Inflammatory macrophage treated with lipopolysaccharide for 1 hour (primary cell): ENCODE data around the gene PPP1R16B.
"Not testable (repeated sequence)": the region's sequence is repeated elsewhere in the genome, so short reads cannot be mapped to it uniquely, and the experiment has no call there.

Experiments used
- DNase-seq, 2 donors: peaks; one replicate each; pipeline ENCODE4 v3.0.0-alpha.2; 2020 to 2022

Gene PPP1R16B

DNA sequence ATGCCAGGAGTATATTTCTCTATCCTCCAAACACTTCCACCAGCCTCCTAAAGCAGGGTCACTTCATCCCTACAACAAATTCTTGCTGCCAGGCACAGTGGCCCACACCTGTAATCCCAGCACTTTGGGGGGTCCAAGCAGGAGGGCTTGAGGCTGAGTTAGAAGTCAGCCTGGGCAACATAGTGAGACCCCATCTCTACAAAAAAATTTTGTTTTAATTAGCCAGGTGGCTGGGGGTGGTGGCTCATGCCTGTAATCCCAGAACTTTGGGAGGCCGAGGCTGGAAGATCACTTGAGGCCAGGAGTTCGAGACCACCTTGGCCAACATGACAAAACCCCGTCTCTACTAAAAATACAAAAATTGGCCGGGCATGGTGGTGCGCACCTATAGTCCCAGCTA is 11.4 kb upstream of the PPP1R16B start:
- not testable (repeated sequence) for DNase-seq

DNA sequence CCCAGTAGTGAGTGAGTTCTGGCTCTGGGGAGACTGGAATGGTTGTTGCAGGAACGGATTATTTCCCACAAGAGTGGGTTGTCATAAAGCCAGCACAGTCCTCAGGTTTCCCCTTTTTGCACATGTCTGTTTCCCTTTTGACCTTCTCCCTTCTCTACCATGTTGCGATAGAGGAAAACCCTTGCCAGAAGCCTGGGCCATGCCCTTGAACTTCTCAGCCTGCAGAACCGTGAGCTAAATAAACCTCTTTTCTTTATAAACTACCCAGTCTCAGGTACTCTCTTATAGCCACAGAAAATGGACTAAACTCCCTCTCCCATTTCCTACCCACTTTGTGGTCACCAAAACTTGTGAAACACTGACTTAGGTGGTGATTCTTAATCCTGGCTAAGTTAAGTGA is 7.2 kb upstream of the PPP1R16B start:
- DNase-seq: peak in 1 of 2 donors; percentile 46

DNA sequence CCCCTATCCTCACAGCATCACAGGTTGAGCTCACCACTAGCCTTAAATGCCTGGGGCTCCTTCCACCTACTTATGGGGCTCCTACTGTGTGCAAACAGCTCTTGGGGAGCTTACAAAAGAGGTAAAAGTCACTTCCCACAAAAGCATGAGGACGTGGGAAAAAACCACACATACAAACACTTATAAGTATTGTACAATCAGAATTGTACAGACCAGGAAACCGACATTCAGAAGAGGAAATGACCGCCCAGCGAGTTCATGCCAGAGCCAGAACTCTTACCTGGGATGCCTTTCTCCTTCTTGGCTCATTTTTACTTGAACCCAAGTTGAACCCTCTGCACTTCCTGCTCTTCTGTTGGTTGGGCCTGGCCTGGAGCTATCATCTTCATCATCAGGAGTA is 6.3 kb upstream of the PPP1R16B start:
- DNase-seq: peak; percentile 28 to 61

DNA sequence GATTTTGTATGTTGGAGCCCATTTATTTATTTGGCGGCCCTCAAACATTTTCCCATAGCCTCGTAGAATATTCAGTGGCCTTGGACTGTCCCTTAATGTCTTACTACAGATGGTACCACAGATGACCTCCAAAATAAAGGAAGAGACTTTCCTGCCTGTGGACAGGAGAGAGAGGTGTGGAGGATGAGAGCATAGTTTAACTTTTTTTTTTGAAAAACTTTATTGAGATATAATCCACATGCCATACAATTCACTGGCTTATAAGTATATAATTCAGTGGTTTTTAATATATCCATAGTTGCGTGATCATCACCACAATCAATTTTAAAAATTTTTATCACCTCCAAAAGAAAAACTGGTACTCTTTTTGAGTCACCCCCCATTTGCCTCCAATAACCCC is 4.6 kb upstream of the PPP1R16B start:
- DNase-seq: no peak

DNA sequence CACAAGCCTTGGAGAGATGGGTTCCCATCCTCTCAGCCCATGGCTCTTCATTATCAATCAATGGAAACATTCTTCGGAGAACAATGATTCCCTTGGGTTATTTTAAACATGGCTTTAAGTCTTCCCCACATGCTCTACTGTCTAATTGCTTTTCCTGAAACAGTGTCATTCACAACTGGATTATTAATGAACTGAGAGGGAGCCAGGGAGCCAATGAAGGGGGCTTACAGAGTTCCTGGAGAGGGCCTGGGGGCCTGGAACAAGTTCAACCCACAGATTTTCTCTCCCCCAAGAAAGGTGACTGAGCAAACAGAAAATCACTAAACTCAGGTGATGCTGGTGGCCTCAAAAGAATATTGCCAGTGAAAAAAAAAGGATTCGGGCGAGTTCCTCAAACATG is 1.3 kb upstream of the PPP1R16B start:
- no peak for DNase-seq

- DNase-seq: no peak
Measured at GRCh38 chr20:38804682-38805501, 605 bp upstream of the PPP1R16B start.

DNA sequence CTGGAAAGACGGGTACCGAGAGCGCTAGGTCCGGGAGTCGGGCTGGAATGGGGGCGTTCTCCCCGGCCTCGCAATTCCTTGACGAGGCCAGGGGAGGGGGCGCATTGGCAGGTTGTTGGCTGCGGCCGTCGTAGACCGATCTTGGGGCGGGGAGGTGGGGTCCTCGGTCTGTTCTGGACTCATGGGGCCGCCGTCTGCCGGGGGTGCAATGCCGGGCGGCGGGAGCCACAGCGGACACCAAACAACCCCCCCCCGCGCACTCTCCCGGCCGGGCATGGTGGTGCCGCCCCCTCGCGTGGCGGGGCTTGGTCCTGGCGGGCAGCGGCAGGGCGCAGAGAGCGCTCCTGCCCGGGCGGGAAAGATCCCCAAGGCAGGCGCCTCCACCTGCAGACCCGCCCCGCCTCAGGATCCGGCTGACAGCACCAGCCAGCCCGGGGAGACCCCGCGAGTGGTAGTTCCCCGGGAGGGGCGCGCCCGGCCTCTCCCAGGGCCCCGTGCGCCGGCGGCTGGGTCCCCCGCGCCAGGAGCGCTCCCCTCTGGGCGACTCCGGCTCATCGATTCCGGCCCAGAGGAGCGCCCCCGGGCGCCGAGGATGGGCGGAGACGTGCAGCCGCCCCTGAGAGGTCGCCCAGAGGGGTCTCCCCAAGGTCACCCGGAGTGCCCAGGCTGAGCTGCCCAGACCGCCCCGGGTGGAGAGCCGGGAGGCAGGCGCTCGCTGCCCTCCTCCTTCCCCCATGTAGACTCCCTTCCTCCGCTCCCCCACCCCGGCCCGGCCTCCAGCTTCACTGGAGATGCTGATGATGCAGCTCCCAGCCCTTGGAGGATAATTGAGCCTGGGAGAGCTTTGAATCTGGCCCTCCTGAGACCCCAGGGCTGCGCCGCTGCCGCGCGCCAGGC is 709 bp downstream of the PPP1R16B start:
- no peak for DNase-seq

GRCh38 chr20:38806855-38807655 is 1.6 kb downstream of the PPP1R16B start:
- DNase-seq: no peak

- DNase-seq: no peak
Measured at GRCh38 chr20:38809942-38810341, 4.4 kb downstream of the PPP1R16B start.

GRCh38 chr20:38810926-38811630 is 5.6 kb downstream of the PPP1R16B start:
- peak; percentile 13 to 35 for DNase-seq

- DNase-seq: no peak
Measured at GRCh38 chr20:38811769-38812168, 6.3 kb downstream of the PPP1R16B start.

DNA sequence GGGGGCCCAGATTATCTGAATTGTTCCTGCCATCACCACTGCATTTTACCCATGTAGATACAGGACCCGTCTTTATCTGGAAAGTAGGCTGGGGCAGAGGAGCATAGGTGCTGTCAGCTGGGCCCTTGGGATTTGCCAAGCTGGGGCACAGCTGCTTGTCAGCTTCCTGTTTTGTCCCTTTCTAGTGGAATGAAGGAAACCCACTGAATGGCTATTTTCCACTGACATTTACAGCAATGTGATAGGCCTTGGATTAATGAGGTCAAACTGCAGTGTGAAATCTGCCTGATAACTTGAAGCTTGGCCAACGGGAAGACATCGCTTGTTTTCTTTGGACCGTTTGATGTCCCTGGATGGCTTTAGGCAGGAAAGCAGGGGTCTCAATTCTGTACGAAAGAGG is 6.7 kb downstream of the PPP1R16B start:
- no peak for DNase-seq

DNA sequence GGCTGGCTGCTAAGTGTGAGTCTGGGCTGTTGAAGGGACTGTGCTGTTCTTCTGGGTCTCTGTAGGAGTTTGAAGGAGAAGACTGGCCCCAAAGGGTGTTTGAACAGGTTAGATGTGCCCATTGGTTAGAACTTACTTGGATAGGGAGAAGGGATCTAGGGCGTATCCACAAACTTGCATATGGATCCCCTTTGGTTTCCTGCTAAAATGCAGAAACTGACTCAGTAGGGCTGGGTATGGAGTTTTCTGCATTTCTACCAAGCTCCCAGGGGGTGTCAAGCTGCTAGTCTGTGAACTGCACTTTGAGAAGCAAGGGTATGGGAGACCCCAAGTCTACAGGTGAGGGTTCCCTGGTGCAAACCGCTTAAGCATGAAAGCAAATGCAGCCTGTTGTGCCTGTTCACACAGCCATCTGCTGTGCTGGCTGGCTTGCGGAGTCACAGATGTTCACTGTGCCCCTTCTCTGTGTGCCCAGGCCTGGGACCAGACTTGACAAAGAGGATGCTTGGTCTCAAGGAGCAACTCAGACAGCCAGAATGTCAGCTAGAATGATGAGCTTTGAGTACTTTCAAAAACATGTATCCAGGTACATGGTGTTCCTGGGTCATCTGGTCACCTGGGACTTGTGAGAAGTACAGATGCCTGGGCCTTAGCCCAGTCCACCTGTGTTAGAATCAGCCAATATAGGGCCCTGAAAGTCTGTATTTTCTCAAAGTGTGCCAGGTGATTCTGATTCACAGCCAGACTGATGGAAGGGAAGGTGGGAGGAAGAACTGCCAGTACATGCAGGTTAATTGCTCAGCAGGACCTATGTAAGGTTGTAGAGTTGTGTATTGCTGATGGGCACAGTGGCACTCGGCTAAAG is 7.4 kb downstream of the PPP1R16B start:
- no peak for DNase-seq

- not testable (repeated sequence) for DNase-seq
Measured at GRCh38 chr20:38813574-38813962, 8.1 kb downstream of the PPP1R16B start.

GRCh38 chr20:38815446-38815845 is 9.9 kb downstream of the PPP1R16B start:
- no peak for DNase-seq

DNA sequence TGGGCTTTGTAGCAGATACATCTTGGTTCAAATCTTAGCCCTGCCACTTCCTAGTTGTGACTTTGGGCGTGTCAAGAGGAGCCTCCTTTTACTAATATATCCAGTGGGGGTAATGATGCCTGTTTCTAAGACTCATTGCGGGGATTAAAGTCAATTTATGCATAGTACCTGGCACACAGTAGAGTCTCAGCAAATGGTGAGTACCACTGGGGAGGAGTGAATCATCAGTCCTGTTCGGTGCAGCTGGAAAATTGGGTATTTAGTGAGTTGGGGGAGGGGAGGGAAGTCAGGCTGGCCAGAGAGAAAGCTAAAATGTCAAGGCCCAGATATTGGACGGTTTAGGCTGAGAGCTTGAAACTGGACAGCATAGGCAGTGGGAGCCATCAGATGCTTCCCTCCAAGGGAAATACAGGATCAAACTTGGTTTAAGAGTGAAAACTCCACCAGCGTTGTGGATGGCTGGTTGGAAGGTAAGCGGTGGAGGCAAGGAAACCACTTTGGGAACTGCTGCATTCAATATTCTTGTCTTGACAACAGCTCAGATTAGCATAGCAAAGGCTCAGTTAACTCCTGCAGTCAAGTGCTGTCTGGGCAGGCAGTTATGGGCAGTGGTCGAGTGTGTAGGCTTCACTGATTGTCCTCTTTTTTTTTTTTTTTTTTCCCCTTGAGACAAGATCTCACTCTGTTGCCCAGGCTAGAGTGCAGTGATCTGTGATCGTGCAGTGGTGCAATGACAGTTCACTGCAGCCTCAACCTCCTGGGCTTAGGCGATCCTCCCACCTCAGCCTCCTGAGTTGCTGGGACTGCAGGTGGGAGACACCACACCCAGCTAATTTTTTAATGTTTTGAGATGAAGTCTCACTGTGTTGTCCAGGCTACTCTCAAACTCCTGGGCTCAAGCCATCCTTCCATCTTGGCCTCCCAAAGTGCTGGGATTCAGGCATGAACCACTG is 12.9 kb downstream of the PPP1R16B start:
- DNase-seq: no peak

DNA sequence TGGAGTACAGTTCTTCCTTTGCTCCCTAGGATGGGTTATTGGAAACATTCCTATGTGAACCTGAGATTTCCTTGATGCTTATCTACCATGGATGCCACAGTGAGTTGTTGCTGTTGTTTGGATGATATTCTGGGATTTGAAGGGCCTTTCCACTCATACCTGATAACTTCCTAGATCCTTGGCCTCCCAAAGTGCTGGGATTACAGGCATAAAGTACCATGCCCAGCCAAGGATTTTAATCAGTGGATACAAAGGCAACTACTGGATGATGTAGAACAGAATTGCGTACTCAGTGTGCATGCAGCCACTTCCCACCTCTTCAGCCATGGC is 20.0 kb downstream of the PPP1R16B start:
- no peak for DNase-seq

DNA sequence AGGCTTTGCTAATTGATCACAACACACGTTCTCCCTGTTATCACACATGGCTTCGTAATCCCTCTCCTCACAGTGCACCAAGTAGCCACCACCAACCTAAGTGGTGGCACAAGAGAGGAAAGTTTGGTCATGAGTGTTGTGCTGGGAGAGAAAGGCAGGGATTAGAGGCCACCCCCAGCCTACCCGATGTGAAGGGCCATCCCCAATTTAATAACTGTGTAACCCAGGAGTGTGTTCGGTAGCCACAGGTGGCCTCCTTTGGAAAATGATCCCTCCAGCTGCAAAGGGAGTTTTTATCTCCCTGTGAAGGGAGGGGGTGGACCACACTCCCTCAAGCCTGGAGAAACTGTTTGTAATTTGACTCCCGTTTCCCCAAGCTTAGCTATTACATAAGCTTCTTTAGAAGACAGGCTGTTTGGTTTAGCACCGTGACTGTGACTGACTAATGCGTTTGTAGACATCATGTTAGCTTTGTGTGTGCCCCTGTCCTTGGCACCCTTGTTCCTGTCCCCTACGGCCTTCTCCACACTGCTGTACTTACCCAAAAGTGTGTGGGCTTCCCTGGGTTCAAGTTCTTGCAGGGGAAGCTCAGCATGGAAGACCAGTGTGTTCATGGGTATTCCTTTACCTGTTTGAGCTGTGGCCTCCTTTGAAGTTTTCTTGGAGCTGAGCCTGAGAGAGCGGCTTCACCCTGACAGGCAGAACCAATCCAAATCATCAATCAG is 20.6 kb downstream of the PPP1R16B start:
- DNase-seq: no peak

GRCh38 chr20:38827770-38828281 is 22.3 kb downstream of the PPP1R16B start:
- DNase-seq: no peak
